ENCODE data around the gene MOSPD3.

Gene MOSPD3

DNA sequence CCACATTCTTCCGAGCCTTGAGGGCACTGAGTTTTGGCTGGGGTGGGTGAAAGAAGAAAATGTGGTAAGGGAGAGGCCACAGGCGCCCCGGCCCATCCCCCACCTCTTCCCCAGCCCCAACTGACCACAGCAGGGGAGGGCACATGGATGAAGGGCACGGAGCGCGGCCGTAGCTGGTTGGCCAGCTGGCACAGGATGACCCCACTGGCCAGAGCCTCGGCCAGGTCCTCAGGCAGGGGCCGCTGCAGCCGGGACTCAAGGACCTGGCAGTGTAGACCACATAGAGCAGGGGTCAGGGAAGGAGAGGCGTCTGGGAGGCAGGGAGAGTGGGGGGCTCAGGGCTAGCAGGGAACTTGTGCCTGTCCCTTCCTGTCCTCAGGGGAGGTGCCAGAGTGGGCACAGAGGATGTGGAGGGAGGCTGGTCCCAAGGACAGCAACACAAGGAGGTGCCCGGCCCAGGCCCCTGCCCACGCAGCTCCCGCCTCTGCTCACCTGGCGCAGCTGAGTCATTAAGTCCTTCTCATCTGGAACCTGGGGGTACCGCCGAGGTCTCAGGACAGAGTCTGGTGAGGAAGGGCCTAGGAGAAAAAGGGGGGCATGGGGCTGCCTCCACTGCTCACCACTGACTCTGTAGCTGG, 36.5 kb upstream of the MOSPD3 start:
- no peak for DNase-seq

DNA sequence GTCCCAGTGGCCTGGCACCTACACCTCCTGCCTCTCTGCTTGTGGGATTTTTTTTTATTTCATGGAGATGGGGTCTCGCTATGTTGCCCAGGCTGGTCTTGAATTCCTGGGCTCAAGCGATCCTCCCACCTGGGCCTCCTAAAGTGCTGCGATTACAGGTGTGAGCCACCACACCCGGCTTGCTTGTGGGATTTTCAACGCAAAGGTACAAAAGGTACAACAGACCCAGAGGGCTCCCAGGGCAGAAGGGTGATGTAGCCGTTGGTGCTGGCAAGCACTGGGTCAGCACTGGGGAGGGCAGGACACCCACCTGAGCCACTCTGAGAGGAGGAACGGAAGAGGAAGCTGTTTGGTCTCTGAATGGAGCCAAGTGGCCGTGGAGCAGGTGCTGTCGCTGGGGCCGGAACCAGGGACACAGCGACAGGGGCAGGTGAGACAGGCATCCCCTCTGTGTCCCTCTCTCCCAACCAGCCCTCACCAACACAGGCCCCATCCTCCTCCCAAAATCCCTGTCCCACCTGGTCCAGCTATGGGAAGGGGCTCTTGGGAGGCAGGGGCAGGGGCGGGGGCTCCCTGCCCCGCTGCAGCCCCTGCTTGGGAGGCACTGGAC, 35.9 kb upstream of the MOSPD3 start:
- no peak for DNase-seq

DNA sequence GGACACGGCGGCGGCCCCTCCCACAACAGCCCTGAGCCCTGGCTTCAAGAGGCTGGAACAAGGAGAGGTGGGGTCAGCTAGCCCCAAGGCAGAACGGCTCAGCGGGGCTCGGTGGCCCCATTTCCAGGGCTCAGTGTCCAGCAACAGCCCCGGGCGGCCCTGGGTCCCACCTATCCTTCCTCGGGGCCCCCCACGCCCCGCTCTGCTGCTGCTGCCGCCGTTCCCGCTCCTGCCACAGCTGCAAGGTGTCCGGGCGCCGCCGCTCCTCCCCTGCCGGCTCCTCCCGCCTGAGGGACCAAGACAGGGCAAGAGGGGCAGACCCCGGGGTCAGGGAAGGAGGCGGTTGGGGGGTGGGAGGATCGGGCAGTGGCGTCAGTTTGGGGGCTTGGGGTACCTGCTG, 35.2 kb upstream of the MOSPD3 start:
- DNase-seq, result no peak

DNA sequence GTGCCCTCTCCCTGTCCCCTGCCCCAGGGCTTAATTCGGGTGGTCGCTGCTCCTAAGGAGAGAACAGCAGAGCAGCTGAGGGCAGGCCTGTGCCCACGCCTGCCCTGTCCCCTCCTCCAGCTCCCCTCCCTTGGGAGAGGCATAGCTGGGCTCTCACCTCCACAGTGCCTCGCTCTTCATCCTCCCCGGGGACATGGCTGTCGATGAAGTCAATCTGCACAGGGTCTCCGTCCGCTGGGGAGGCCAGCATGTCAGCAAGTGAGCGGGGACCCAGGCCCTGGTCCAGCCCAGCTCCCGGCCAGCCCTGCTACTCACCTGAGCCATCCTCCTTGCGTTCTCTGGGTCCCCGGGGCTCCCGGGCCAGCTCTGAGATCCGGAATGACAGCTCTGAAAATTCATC, 34.8 kb upstream of the MOSPD3 start:
- no peak for DNase-seq

DNA sequence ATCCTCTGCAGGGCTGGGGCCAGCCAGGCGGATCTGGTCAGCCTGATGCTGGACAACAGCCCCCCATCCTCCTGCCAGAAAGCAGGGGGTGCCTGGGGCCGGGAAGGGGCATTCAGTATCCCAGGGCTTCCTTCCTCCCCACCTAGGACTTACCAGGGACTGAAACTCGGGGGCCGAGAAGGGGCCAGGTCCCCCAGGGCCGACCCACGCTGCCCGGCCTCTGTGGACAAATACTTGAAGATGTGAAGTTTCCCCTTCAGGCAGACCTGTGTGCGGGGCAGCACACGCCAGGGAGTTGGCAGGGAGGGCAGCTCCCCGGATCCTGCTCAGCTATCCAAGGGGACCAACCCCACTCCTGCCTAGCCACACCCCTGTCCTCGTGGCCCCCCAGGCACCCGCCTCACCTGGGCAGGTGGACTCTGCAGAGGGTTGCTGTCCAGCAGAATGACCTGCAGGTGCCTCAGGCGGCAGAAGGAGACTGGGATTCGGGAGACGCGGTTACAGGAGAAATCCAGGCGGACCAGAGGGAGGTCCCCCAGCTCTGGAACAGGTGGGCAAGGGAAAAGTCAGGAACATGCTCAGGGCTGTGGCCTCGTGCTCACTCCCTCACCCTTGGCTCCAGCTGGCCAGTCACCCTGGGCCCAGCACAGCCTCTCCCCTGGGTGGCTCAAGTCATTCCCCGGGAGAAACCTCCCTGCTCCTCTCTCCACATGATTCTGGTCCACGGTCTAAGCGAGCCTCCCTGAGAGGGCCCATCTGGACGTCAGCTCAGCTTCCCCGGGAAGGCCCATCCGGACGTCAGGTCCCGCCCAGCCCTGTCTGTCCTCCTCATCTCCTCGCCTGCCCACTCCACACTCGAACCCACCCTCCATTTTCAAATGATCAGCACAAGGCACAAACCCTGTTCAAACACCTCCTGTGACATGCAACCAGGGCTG, 33.8 kb upstream of the MOSPD3 start:
- no peak for DNase-seq

DNA sequence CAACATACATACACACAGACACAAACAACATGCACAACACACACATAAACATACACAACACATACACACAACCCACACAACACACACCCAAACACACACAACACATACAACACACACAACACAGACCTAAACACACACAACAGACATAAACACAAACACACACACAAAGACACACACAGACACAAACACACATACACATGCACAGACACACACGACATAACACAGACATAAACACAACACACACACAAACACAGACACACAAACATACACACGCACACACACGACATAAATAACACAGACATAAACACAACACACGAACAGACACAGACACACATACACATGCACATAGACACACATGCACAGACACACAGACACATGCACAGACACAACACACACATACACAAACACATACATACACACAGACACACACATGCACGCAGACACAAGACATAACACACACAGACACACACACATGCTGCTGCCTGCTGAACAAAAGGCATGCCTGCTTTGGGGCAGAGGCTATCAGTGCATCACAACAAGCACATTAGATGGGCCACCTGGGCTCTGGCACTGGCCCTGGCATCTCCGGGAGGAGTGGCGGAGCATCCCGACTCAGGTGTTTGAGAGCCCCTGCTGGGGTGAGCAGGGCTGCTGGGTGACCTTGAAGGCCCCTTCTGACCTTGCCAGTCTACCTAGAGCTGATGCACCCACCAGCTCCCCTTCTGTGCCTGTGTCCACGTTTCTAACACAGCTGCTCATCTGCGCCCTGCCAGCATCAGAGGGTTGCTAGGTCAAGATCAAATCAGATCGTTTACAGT, 31.7 kb upstream of the MOSPD3 start:
- DNase-seq, result no peak

DNA sequence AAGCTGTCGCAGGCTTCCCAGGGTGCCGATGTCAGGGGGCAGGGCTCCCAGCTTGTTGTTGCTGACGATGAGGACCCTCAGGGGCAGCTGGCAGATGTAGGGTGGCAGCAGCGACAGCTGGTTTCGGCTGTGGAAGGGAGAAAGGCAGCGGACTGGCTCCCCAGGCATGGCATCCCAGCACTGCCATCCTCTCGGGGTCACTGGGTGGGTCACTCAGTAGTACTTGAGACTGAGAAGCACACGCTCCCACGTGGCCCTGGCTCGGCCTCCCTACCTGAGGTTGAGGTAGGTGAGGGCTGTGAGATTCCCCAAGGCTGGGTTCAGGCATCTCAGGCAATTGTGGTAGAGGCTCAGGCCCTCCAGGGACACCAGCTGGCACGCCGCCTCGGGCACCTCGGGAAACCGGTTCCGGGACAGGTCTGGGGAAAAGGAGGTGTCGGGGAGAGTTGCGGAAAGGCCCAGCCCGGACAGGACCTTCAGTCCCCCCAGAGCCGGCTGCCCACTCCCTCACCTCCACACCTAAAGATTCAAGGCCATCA, 30.2 kb upstream of the MOSPD3 start:
- no peak for DNase-seq

DNA sequence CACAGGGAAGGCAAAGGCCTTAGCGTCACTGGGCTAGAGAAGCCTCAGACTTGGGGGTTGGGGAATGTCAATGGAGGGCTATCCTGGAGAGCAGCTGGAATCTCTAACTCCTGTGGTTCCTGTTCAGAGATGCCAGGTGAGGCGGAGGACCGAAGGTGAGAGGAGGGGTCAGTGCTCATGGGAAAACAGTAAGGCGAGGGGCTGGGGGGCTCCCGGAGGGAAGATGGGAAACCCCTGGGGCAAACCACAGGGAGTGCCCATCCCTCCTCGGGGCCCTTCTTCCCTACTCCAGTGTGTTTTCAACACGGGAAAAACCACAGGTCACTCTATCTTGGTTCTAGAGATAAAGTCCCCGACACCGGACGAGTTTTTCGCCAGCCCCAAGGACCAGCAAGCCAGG, 29.7 kb upstream of the MOSPD3 start:
- no peak for DNase-seq

DNA sequence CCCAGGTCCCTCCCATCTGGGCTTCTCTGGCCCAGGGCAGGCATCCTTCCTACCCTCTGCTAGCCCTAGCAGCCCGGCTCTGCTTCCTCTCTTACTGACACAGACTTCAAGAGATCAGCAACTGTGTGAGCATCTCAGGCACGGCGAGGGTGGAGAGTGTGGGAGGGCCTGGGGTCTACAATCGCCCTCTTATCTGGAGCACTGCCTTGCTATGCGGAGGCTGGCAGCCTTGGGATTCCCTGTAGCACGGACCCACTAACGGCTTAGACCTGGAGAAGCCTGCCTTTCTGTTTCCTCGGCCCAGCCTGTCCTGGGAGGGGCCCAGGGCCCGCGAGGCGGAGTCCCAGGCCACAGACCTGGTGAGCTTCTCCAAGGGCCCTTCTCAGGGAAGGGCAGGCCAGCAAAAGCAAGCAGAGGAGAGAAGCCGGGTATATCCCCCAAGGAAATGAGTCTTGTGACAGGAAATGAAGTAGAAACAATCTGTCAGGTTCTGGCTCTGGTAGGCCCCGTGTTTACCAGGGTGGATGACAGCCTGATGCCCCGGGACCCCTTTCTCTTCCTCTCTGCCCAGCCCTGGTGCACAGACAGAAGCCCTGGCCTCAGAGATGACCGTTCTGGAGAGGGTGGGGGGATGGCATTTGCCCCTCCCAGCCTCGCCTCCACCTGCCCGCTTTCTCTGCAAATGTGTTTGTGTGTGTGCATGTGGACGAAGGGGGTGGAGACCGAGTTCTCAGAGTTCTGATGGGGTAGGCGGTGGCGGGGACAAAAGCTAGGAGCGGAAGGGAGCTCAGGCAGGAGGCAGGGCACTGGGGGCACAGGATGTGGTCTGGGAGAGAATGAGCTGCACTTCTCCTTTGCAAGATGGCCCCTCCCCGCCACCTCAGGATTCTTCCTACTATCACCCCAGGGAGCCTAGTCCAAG, 28.9 kb upstream of the MOSPD3 start:
- DNase-seq, result no peak

DNA sequence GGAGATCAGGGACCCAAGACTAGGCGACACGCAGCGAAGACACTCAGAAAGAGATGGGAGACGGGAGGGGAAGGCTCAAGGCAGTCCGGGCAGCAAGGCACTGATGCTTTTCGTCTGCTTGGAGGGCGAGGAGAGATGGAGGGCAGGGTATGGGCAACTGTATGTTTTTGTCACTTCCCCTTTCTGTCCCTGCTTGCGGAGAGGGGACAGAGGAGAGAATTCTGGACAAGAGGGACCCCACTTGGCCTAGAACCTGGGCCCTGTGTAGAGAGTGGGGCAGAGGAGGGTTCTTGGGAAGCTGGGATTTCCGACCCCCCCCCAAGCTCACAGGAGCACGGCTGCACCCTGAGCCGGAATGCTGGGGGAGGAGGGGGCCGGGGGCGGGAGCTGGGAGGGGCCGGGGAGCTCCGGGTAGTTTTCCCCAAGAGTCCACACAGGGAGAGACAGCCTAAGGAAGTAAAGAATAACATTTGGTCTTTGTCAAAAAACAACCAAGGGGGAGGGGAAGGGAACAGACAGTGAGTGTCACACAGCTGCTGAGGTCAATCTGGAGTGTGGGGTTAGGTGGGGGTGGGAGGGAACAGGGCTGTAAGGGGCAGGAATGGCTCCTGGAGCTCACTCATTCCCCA, 28.2 kb upstream of the MOSPD3 start:
- DNase-seq, result no peak

DNA sequence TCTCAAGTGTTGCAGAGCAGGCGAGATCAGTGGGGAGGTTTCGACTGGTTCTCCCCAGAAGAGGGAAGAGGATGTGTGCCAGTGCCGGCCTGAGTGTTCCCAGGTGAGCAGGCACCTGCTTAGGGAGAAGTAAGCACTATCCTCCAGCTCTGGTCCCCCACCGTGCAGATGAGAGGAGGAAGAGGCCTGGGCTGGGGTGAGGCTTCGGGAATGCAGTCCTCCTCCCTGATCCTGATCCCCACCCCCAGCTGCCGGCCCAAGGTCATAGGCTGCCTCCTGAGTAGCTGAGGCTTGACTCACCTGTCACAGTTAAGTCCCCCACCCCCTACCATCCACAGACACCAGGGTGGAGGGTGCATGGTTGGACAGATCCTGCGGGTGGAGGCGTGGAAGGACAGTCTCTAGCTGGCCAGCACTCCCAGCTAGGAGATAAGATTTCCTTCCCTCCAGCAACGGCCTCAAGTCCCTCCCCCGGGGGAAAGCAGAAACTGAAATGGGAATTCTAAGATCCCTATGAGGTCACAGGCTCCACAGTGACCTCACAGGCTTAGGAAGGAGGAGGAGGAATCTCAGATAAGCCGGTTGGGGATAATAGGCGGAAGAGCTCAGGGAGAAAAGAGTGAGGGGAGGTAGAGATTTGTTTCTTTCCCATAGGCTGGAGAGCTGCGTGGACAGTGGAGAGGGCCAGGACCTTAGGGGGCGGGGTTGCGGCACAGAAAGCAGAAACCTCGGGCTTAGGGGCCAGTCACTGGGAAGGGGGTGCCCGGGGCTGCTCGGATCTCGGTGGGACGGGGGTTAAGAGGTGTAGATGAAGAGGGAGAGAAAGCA, 27.4 kb upstream of the MOSPD3 start:
- DNase-seq, result peak; percentile 51

DNA sequence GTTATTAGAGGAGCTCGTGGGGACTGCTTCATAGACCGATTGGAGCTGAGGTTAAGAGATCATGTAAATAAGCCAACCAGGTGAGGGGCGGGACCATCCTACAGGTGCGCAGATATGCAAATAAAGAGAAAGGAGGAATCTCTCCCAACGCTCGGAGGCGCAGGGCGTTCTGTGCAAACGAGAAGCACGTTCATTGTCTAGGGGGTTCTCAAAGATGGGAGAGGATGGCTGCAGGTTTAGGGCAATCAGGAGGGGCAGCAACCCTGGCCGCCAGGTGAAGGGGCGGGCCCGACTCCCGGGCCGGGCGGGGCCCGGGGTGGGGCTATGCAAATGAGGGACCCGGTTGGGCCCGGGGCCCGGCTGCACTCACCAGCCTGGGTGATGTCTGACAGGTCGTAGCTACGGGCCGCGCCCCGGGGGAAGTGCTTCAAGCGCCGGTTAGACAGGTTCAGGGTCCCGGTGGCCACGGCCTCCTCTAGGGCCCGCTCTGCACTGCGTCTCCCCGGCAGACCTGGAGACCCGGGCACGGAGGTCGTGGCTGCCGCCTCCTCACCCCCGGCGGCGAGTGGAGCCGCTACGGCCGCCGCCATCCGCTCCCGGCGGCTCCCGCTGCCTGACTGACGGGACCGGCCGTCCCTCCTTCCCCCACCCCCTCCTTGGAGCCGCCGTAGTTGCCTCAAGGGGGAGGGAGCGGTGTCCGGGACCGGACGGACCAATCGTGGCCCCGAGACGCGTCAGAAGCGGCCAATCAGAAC, 26.7 kb upstream of the MOSPD3 start, which contains the start of gene LRCH4:
Gene LRCH4 (minus strand): TSS at position 619 of the 755 bp plus-strand sequence. CDS start 29 bp downstream, at position 590.
- DNase-seq, result no peak

DNA sequence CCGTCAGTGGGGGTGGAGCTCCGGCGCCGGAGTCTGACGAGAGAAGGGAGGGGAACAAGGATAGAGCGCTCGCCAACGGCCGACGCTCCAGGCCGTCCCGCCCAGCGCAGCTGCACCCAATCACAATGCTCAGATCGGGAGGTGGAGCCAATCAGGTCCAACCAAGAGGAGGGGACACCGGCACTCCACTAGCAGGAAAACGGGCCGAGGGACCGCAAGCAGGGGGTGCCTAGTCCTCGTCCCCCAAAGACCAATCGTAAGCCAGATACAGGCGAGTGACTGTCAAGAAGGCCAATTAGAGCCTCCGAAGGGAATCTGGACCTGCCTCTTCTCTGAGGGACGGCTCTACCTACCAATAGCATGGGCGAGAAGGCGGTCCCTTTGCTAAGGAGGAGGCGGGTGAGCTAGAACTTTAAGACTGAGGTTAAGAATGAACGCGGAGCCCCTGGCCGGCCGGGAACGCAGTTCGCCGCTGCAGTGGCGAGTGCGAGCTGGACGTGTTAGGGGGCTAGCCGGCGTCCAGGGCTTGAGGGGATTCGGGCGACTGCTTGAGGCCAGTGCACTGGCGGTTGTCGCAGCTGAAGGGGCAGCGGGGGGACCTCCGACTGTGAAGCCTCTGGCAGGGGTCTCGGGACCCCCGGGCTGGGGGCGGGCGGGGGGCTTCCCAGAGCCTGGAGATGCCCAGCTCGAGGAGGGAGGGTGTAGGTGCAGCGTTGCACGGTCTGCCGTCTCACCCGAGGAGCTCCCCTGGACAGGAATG, 25.9 kb upstream of the MOSPD3 start, which contains the start of gene FBXO24:
Gene FBXO24 (plus strand): TSS at position 63 of the 760 bp plus-strand sequence. CDS start 298 bp downstream, at position 361.
- DNase-seq, result peak; percentile 99

DNA sequence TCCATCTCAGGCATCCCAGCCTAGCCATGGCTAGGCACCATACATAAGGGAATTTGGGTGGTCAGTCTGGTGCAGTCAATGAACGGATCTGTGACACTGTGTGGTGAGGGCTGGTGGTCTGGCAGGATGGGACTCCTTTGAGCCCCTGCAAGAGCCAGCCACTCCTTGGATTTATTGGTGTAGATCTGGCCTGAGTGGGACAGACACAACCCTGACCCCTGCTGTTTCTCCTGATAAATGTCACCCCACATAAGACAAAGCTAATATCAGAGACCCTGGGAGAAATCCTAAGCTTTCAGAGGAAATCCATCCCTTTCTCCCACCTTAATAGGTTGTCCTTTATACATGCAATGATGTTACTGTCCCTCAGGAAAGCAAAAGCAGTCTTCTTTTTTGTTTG, 23.9 kb upstream of the MOSPD3 start:
- no peak for DNase-seq

DNA sequence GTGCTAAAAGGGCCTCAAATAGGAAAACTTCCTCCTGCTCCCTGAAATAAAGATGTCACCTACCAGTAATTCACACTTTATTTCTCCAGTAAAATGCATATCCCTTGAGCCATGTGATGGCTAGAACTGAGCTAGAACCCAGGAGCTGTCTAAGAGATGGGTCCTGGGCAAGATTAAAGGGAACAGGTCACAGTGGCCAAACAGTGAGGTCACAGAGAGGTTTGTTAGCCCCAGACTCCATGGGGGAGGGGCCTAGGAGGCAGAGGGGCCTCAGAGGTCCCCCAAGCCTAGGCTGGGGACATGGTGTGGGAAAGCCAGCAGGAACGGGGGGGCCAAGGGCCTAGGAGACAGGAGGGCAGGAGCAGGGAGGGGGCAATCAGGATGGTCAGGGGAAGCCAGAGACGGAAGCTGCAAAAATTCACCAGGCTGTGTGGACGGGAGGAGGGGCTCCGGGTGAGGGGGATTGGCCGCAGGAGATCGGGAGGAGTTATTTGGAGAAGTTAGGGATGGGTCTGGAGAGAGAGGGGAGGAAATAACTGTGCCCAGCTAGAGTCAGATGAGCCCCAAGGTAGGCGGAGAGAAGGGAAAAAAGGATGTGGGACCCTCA, 22.9 kb upstream of the MOSPD3 start:
- DNase-seq, result no peak

DNA sequence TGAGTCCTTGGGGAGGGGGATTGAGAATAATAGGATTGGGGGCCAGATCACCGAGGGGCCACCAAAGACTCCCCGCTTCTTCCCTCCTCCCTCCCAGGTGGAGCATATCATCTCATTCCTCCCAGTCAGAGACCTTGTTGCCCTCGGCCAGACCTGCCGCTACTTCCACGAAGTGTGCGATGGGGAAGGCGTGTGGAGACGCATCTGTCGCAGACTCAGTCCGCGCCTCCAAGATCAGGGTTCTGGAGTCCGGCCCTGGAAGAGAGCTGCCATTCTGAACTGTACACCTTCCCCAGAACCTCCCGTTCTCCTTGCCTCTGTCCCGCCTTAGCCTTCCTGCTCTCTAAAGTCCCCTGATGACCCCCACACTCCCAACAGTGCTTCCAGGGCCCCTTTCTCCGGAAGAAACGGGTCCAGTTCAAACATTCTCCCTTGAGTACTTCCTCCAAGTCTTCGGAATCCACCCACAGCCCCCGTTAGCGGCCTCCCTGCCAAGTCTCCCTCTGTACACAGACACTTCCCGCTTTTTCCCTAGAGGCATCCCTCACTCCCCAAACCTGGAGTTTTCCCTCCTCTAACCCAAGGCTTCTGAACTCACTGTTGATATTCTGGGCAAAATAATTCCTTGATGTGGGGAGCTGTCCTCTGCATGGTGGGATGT, 22.1 kb upstream of the MOSPD3 start:
- DNase-seq, result no peak

DNA sequence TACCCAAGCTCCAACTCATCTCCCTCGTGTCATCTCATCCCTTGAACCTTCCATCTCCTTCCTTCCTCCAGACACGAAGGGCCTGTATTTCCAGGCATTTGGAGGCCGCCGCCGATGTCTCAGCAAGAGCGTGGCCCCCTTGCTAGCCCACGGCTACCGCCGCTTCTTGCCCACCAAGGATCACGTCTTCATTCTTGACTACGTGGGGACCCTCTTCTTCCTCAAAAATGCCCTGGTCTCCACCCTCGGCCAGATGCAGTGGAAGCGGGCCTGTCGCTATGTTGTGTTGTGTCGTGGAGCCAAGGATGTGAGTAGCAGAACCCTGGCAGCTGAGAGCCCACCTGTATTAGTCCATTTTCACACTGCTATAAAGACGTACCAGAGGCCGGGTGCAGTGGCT, 20.7 kb upstream of the MOSPD3 start:
- DNase-seq, result no peak
